HEK293 (cell line): ENCODE data around the gene MPHOSPH10.

ENCODE experiments used
- MEIS1 ChIP-seq: sonication (generic); formaldehyde crosslinking; IDR thresholded peaks from 2 replicates; pipeline ENCODE4 v1.8.1; 2022; ENCODE audit warnings: missing genetic modification reagents, mild to moderate bottlenecking, borderline replicate concordance
- MYNN ChIP-seq: fragments of 450-650 bp; formaldehyde crosslinking; IDR thresholded peaks from 2 replicates; pipeline ENCODE4 v1.5.1; 2016; ENCODE audit warnings: missing biosample characterization, missing genetic modification characterization, borderline replicate concordance
- PBX3 ChIP-seq: sonication (generic); formaldehyde crosslinking; IDR thresholded peaks from 2 replicates; pipeline ENCODE4 v1.8.1; 2022; ENCODE audit warnings: mild to moderate bottlenecking, moderate library complexity, missing genetic modification reagents
- PRDM6 ChIP-seq: fragments of 450-650 bp; formaldehyde crosslinking; IDR thresholded peaks from 2 replicates; pipeline ENCODE4 v1.5.1; 2017; ENCODE audit warnings: missing biosample characterization, missing genetic modification characterization
- REPIN1 ChIP-seq: fragments of 450-650 bp; formaldehyde crosslinking; IDR thresholded peaks from 2 replicates; pipeline ENCODE4 v1.5.1; 2017; ENCODE audit warnings: missing biosample characterization, missing genetic modification characterization, low read depth
- SCRT2 ChIP-seq: fragments of 450-650 bp; formaldehyde crosslinking; IDR thresholded peaks from 2 replicates; pipeline ENCODE4 v1.5.1; 2016; ENCODE audit warnings: missing biosample characterization, missing genetic modification characterization
- SP2 ChIP-seq: fragments of 450-650 bp; formaldehyde crosslinking; IDR thresholded peaks from 2 replicates; pipeline ENCODE4 v1.5.1; 2016; ENCODE audit warnings: missing biosample characterization, missing genetic modification characterization
- SP7 ChIP-seq: fragments of 450-650 bp; formaldehyde crosslinking; IDR thresholded peaks from 2 replicates; pipeline ENCODE4 v1.5.1; 2016; ENCODE audit warnings: missing biosample characterization, missing genetic modification characterization
- YY1 ChIP-seq: fragments of 450-650 bp; formaldehyde crosslinking; IDR thresholded peaks from 2 replicates; pipeline ENCODE4 v1.5.1; 2018; ENCODE audit warnings: missing biosample characterization, missing genetic modification characterization
- YY2 ChIP-seq: fragments of 450-650 bp; formaldehyde crosslinking; IDR thresholded peaks from 2 replicates; pipeline ENCODE4 v1.5.1; 2016; ENCODE audit warnings: missing biosample characterization, missing genetic modification characterization
- ZBTB17 ChIP-seq: fragments of 450-650 bp; formaldehyde crosslinking; IDR thresholded peaks from 2 replicates; pipeline ENCODE4 v1.5.1; 2016; ENCODE audit warnings: missing biosample characterization, missing genetic modification characterization
- ZNF114 ChIP-seq: fragments of 450-650 bp; formaldehyde crosslinking; IDR thresholded peaks from 2 replicates; pipeline ENCODE4 v1.5.0; 2017; ENCODE audit warnings: missing biosample characterization, missing genetic modification characterization
- ZNF132 ChIP-seq: fragments of 450-650 bp; formaldehyde crosslinking; IDR thresholded peaks from 2 replicates; pipeline ENCODE4 v1.5.1; 2017; ENCODE audit warnings: missing biosample characterization, missing genetic modification characterization, borderline replicate concordance
- ZNF2 ChIP-seq: fragments of 450-650 bp; formaldehyde crosslinking; IDR thresholded peaks from 2 replicates; pipeline ENCODE4 v1.5.1; 2016; ENCODE audit warnings: missing biosample characterization, missing genetic modification characterization
- ZNF211 ChIP-seq: fragments of 450-650 bp; formaldehyde crosslinking; IDR thresholded peaks from 2 replicates; pipeline ENCODE4 v1.5.1; 2016; ENCODE audit warnings: low read depth, missing biosample characterization, missing genetic modification characterization
- ZNF341 ChIP-seq: fragments of 450-650 bp; formaldehyde crosslinking; IDR thresholded peaks from 2 replicates; pipeline ENCODE4; 2016; ENCODE audit warnings: low read depth, missing biosample characterization, missing genetic modification characterization
- ZNF514 ChIP-seq: fragments of 450-650 bp; formaldehyde crosslinking; IDR thresholded peaks from 2 replicates; pipeline ENCODE4 v1.5.1; 2016; ENCODE audit warnings: missing biosample characterization, missing genetic modification characterization
- ZNF549 ChIP-seq: fragments of 450-650 bp; IDR thresholded peaks from 2 replicates; pipeline ENCODE4 v1.5.1; 2018; ENCODE audit warnings: missing biosample characterization, missing genetic modification characterization, mild to moderate bottlenecking, inconsistent platforms, moderate library complexity
- ZNF571 ChIP-seq: fragments of 450-650 bp; formaldehyde crosslinking; IDR thresholded peaks from 2 replicates; pipeline ENCODE4 v1.5.0; 2017; ENCODE audit warnings: missing biosample characterization, missing genetic modification characterization
- ZNF580 ChIP-seq: fragments of 450-650 bp; formaldehyde crosslinking; IDR thresholded peaks from 2 replicates; pipeline ENCODE4 v1.5.1; 2016; ENCODE audit warnings: missing biosample characterization, missing genetic modification characterization
- ZNF639 ChIP-seq: fragments of 450-650 bp; formaldehyde crosslinking; IDR thresholded peaks from 2 replicates; pipeline ENCODE4 v1.5.1; 2016; ENCODE audit warnings: missing biosample characterization, missing genetic modification characterization
- ZNF645 ChIP-seq: fragments of 450-650 bp; formaldehyde crosslinking; IDR thresholded peaks from 2 replicates; pipeline ENCODE4; 2016; ENCODE audit warnings: missing biosample characterization, missing genetic modification characterization
- ZNF791 ChIP-seq: fragments of 450-650 bp; formaldehyde crosslinking; IDR thresholded peaks from 2 replicates; pipeline ENCODE4 v1.5.1; 2016; ENCODE audit warnings: missing biosample characterization, missing genetic modification characterization
- ZSCAN18 ChIP-seq: fragments of 450-650 bp; formaldehyde crosslinking; IDR thresholded peaks from 2 replicates; pipeline ENCODE4 v1.5.1; 2016; ENCODE audit warnings: missing biosample characterization, missing genetic modification characterization
- TF ChIP-seq, protein P1 (sequence below): fragments of 450-650 bp; formaldehyde crosslinking; IDR thresholded peaks from 2 replicates; pipeline ENCODE4 v1.5.1; 2016; ENCODE audit warnings: missing biosample characterization, missing genetic modification characterization
- TF ChIP-seq, protein P2 (sequence below): fragments of 450-650 bp; formaldehyde crosslinking; IDR thresholded peaks from 2 replicates; pipeline ENCODE4 v1.5.1; 2016; ENCODE audit warnings: missing biosample characterization, missing genetic modification characterization
- TF ChIP-seq, protein P3 (sequence below): fragments of 450-650 bp; formaldehyde crosslinking; IDR thresholded peaks from 2 replicates; pipeline ENCODE4 v1.5.1; 2016; ENCODE audit warnings: missing biosample characterization, missing genetic modification characterization

MPHOSPH10 gene

DNA sequence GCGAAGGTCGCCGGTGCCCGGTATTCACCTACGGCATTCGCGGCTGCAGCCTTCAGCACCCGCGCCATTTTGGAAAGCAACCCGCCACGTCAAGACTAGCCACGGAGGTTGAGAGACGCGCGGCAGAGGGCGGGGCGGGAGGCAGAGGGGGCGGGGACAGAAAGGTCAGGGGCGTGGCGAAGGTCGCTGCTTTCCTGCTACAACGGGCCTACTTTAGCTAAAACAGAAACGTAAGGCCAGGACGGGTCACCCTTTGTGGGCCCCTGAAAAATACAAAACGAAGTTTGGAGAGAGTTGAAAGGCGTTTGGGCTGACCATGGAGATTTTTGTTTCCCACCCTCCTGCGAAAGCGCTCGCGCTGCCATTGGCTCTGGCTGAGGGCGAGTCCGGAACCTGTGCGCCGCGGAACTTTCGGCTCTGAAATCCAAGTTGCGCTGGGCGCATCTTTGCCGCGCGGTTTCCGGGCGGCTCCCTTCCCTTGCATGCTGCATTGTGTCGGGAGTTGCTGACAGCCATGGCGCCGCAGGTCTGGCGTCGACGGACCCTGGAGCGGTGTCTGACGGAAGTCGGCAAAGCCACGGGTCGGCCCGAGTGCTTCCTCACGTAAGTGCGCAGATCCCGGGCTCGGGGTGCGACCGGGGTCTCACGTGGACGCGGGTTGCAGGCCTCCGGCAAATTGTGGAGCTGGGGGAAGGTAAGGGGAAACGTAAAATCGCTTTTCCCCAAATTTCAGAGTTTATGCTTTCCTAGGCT lies at the start of gene MPHOSPH10, which contains the start of gene MCEE (continued):
- TF ChIP-seq, protein P1, sequence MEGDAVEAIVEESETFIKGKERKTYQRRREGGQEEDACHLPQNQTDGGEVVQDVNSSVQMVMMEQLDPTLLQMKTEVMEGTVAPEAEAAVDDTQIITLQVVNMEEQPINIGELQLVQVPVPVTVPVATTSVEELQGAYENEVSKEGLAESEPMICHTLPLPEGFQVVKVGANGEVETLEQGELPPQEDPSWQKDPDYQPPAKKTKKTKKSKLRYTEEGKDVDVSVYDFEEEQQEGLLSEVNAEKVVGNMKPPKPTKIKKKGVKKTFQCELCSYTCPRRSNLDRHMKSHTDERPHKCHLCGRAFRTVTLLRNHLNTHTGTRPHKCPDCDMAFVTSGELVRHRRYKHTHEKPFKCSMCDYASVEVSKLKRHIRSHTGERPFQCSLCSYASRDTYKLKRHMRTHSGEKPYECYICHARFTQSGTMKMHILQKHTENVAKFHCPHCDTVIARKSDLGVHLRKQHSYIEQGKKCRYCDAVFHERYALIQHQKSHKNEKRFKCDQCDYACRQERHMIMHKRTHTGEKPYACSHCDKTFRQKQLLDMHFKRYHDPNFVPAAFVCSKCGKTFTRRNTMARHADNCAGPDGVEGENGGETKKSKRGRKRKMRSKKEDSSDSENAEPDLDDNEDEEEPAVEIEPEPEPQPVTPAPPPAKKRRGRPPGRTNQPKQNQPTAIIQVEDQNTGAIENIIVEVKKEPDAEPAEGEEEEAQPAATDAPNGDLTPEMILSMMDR (tag by site-specific recombination) = no peak
- TF ChIP-seq ZNF2 (tag by site-specific recombination) (no peak; the same call in 1 of the 2 replicates), ZBTB17 (tag by site-specific recombination) (peak; percentile 79), PRDM6 (tag by site-specific recombination) (no peak), YY1 (tag by site-specific recombination) (peak; percentile 86), PBX3 (peak; percentile 78; the same call in 1 of the 2 replicates), ZNF132 (tag by site-specific recombination) (no peak), ZNF114 (no peak), ZNF571 (tag by site-specific recombination) (no peak), ZNF580 (tag by site-specific recombination) (peak; percentile 84), ZNF791 (tag by site-specific recombination) (no peak), SP7 (tag by site-specific recombination) (peak; percentile 85), ZNF211 (tag by site-specific recombination) (no peak), ZNF645 (no peak), ZNF549 (tag by site-specific recombination) (no peak), ZNF341 (0 out of 2 replicates have a peak, but pooled peaks have one; percentile 0), MYNN (no peak), REPIN1 (0 out of 2 replicates have a peak, but pooled peaks have one; percentile 49), MEIS1 (CRISPR knock-in tag) (no peak), ZNF639 (tag by site-specific recombination) (peak; percentile 93), ZNF514 (tag by site-specific recombination) (no peak), YY2 (peak; percentile 83), SCRT2 (tag by site-specific recombination) (peak; percentile 29; the same call in 1 of the 2 replicates), ZSCAN18 (0 out of 2 replicates have a peak, but pooled peaks have one; percentile 45), SP2 (tag by site-specific recombination) (peak; percentile 68)
- TF ChIP-seq, protein P2, sequence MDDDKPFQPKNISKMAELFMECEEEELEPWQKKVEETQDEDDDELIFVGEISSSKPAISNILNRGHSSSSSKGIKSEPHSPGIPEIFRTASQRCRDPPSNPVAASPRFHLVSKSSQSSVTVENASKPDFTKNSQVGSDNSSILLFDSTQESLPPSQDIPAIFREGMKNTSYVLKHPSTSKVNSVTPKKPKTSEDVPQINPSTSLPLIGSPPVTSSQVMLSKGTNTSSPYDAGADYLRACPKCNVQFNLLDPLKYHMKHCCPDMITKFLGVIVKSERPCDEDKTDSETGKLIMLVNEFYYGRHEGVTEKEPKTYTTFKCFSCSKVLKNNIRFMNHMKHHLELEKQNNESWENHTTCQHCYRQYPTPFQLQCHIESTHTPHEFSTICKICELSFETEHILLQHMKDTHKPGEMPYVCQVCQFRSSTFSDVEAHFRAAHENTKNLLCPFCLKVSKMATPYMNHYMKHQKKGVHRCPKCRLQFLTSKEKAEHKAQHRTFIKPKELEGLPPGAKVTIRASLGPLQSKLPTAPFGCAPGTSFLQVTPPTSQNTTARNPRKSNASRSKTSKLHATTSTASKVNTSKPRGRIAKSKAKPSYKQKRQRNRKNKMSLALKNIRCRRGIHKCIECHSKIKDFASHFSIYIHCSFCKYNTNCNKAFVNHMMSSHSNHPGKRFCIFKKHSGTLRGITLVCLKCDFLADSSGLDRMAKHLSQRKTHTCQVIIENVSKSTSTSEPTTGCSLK (tag by site-specific recombination) = no peak
- TF ChIP-seq, protein P3, sequence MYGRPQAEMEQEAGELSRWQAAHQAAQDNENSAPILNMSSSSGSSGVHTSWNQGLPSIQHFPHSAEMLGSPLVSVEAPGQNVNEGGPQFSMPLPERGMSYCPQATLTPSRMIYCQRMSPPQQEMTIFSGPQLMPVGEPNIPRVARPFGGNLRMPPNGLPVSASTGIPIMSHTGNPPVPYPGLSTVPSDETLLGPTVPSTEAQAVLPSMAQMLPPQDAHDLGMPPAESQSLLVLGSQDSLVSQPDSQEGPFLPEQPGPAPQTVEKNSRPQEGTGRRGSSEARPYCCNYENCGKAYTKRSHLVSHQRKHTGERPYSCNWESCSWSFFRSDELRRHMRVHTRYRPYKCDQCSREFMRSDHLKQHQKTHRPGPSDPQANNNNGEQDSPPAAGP (tag by site-specific recombination) = peak; percentile 66
